ENCODE results near the gene OGDH.
"Not testable (repeated sequence)": the region's sequence is repeated elsewhere in the genome, so short reads cannot be mapped to it uniquely, and the experiment has no call there.

GRCh38 chr7:44562622-44562962 lies 43.8 kb upstream of the OGDH start:
- TF ChIP-seq POLR2A, CTCF, EP300, POLR2AphosphoS5 (IDR thresholded peaks at IDR 0.05): not testable (repeated sequence)

Data from suprapubic skin (tissue), 4 donors.